ENCODE measurements around the gene CFAP65. TPM values are rescaled to one million over a fixed set of nuclear protein-coding genes. Genes with fewer than 3 reads are reported as not detected.

Gene CFAP65
- total RNA-seq, 1 experiment from 2014 or later = 0.33 TPM

- Histone ChIP-seq H3K27ac (ENCODE audit: low read length) (no peak overlapping the region), H3K4me1 (ENCODE audit: control insufficient read depth, insufficient read depth, low read length) (peaks cover 15% of the 10 kb centered on the region), H3K27me3 (ENCODE audit: control insufficient read depth, insufficient read depth, low read length) (peaks cover 9% of the 10 kb centered on the region; the same call in 1 of the 2 replicates), H3K4me3 (ENCODE audit: low read depth in 2 of 2, low read length in 2 of 2) (no peak overlapping the region), H3K9me3 (ENCODE audit: control insufficient read depth, insufficient read depth, low read depth, low read length) (no peaks in the 10 kb centered on the region), H3K36me3 (ENCODE audit: control insufficient read depth, insufficient read depth, low read length) (no peaks in the 10 kb centered on the region)
- POLR2A ChIA-PET = interaction anchor here (0.6 kb wide), 1 partner anchor 44 kb away, joined by 3 read pairs; no protein-coding TSS in a partner anchor
- no TSS peak for BruUV-seq (replicated peaks)
- TF ChIP-seq CTCF (IDR thresholded peaks at IDR 0.05) (no peak), SIN3A (IDR thresholded peaks at IDR 0.05; ENCODE audit: borderline replicate concordance, insufficient read depth, low read depth, low read length) (no peak), POLR2AphosphoS5 (IDR thresholded peaks at IDR 0.05; ENCODE audit: low read depth, low read length) (no peak), TCF7L2 (IDR thresholded peaks at IDR 0.05; ENCODE audit: low read depth, low read length) (no peak), REST (IDR thresholded peaks at IDR 0.05; ENCODE audit: insufficient read depth in 1 of 2, low read depth in 2 of 2, low read length in 1 of 2) (no peak)
- DNase-seq (ENCODE audit: low read depth, low spot score) (no peak), ATAC-seq (no peak)
- in situ Hi-C loops (cut with HindIII; ENCODE audit: low pct_unique_long_range_greater_than_20kb, low sequenced_read_pairs) = no loop called here
- intact Hi-C loops (cut with micrococcal nuclease; ENCODE audit: unreplicated experiment) = loop anchor here (5.0 to 10.0 kb wide), 3 partner anchors 62 to 250 kb away; partner anchors contain the start of gene PTPRN
- CTCF ChIA-PET = interaction anchor here (1.3 to 1.4 kb wide), 2 partner anchors 14 to 100 kb away, joined by 3 read pairs; partner anchors contain the start of gene CFAP65
Measured at GRCh38 chr2:219054956-219055903, 13.9 kb upstream of the CFAP65 start.

- in situ Hi-C loops (cut with HindIII; ENCODE audit: low pct_unique_long_range_greater_than_20kb, low sequenced_read_pairs) (no loop called here), intact Hi-C loops (cut with micrococcal nuclease; ENCODE audit: unreplicated experiment) (no loop called here)
- ATAC-seq (peak; percentile 39; the same call in 1 of the 2 replicates), DNase-seq (ENCODE audit: low read depth, low spot score) (no peak)
- TF ChIP-seq REST (IDR thresholded peaks at IDR 0.05; ENCODE audit: insufficient read depth in 1 of 2, low read depth in 2 of 2, low read length in 1 of 2) (no peak), POLR2AphosphoS5 (IDR thresholded peaks at IDR 0.05; ENCODE audit: low read depth, low read length) (no peak), TCF7L2 (IDR thresholded peaks at IDR 0.05; ENCODE audit: low read depth, low read length) (no peak), CTCF (IDR thresholded peaks at IDR 0.05) (no peak), SIN3A (IDR thresholded peaks at IDR 0.05; ENCODE audit: borderline replicate concordance, insufficient read depth, low read depth, low read length) (no peak)
- Histone ChIP-seq H3K36me3 (ENCODE audit: control insufficient read depth, insufficient read depth, low read length) (no peaks in the 10 kb centered on the region), H3K4me1 (ENCODE audit: control insufficient read depth, insufficient read depth, low read length) (no peaks in the 10 kb centered on the region), H3K4me3 (ENCODE audit: low read depth in 2 of 2, low read length in 2 of 2) (no peak overlapping the region), H3K9me3 (ENCODE audit: control insufficient read depth, insufficient read depth, low read depth, low read length) (no peaks in the 10 kb centered on the region), H3K27ac (ENCODE audit: low read length) (no peak overlapping the region), H3K27me3 (ENCODE audit: control insufficient read depth, insufficient read depth, low read length) (peaks cover 12% of the 10 kb centered on the region)
- ChIA-PET CTCF (no interaction called here), POLR2A (no interaction called here)
- no TSS peak for BruUV-seq (replicated peaks)
Measured at GRCh38 chr2:219049282-219049681, 8.0 kb upstream of the CFAP65 start.

Measured in Panc1 (cell line).